RCC 7860 (cell line): ENCODE measurements around the gene CANX.

ENCODE experiments used
- DNase-seq: peaks from one replicate; pipeline ENCODE4 v3.0.0-alpha.2; 2015; ENCODE audit warnings: low spot score
- FAIRE-seq: peaks from 2 replicates; lab custom pipeline; 2012; peaks lifted over from hg19 to GRCh38; lab: Jason Lieb, UNC

Gene CANX

GRCh38 chr5:179749857-179750508 is 51.2 kb downstream of the CANX start:
- DNase-seq (no peak), FAIRE-seq (no peak)

- FAIRE-seq (no peak), DNase-seq (no peak)
These were observed 55.2 kb downstream of the CANX start for GRCh38 chr5:179753971-179754370.

GRCh38 chr5:179755022-179755421 is 56.3 kb downstream of the CANX start:
- no peak for FAIRE-seq
- DNase-seq, result no peak

- DNase-seq (no peak), FAIRE-seq (no peak)
These were observed 60.2 kb downstream of the CANX start for GRCh38 chr5:179758955-179759354.

- no peak for DNase-seq
- no peak for FAIRE-seq
These were observed 61.1 kb downstream of the CANX start for GRCh38 chr5:179759581-179760551.

GRCh38 chr5:179762079-179762780 is 63.5 kb downstream of the CANX start:
- DNase-seq, result peak; percentile 19
- no peak for FAIRE-seq

- no peak for FAIRE-seq
- DNase-seq, result no peak
These were observed 64.0 kb downstream of the CANX start for GRCh38 chr5:179762781-179763176.

GRCh38 chr5:179763215-179763945 is 64.6 kb downstream of the CANX start:
- FAIRE-seq (peak; percentile 76), DNase-seq (peak; percentile 66)

GRCh38 chr5:179764056-179764455 is 65.3 kb downstream of the CANX start:
- DNase-seq (no peak), FAIRE-seq (no peak)

- DNase-seq, result peak; percentile 83
- peak; percentile 83 for FAIRE-seq
These were observed 66.6 kb downstream of the CANX start for GRCh38 chr5:179765400-179765799.

GRCh38 chr5:179766021-179766725 is 67.4 kb downstream of the CANX start:
- DNase-seq, result peak; percentile 56
- FAIRE-seq, result no peak

GRCh38 chr5:179766726-179767455 is 68.1 kb downstream of the CANX start:
- no peak for FAIRE-seq
- DNase-seq, result peak; percentile 10

GRCh38 chr5:179767496-179768100 is 68.8 kb downstream of the CANX start:
- DNase-seq (no peak), FAIRE-seq (no peak)

GRCh38 chr5:179768326-179769085 is 69.7 kb downstream of the CANX start:
- DNase-seq (no peak), FAIRE-seq (no peak)

- FAIRE-seq (no peak), DNase-seq (no peak)
These were observed 70.5 kb downstream of the CANX start for GRCh38 chr5:179769271-179769670.

- FAIRE-seq (no peak), DNase-seq (no peak)
These were observed 71.0 kb downstream of the CANX start for GRCh38 chr5:179769796-179770195.

- FAIRE-seq (no peak), DNase-seq (no peak)
These were observed 72.6 kb downstream of the CANX start for GRCh38 chr5:179771311-179771895.

GRCh38 chr5:179772351-179772750 is 73.6 kb downstream of the CANX start:
- no peak for FAIRE-seq
- DNase-seq, result no peak
